ENCODE data around the gene TMEM217.
A peak's percentile ranks its signal among the peaks of the same experiment; 100 is the strongest.

The TMEM217 gene

GRCh38 chr6:37169496-37170272 is 88.3 kb downstream of the TMEM217 start, which contains the start of gene PIM1:
TSS of gene PIM1 (plus strand) at chr6:37170152. CDS start at chr6:37170576, 424 bp downstream.
- DNase-seq (ENCODE audit: low read depth in 2 of 2), result peak; percentile 97 to 99

- DNase-seq (ENCODE audit: low read depth in 2 of 2), result peak; percentile 35 to 69
These were observed 89.0 kb downstream of the TMEM217 start for GRCh38 chr6:37168811-37169495.

- no peak for DNase-seq (ENCODE audit: low read depth in 2 of 2)
These were observed 89.7 kb downstream of the TMEM217 start for GRCh38 chr6:37168163-37168758.

- DNase-seq (ENCODE audit: low read depth in 2 of 2), result no peak
These were observed 95.2 kb downstream of the TMEM217 start for GRCh38 chr6:37162740-37163139.

Measured in stimulated activated CD8-positive, alpha-beta memory T cell treated with anti-CD3 and anti-CD28 coated beads, Interleukin-15, amount 100 ng/mL, for 4 hours (primary cell).